Spleen (tissue), 7 donors: ENCODE data around the gene AQP12B.

Experiments
- POLR2A ChIP-seq, 3 donors: fragments of 450-650 bp; IDR thresholded peaks; one replicate each; pipeline ENCODE4 v1.5.1; 2017; ENCODE audit warnings: antibody characterized with exemption in 3 of 3, mild to moderate bottlenecking in 1 of 3
- POLR2AphosphoS5 ChIP-seq, 3 donors: sonication (generic); formaldehyde crosslinking; IDR thresholded peaks; one replicate each; pipeline ENCODE4 v1.5.1; 2017; ENCODE audit warnings: antibody characterized with exemption in 3 of 3
- TF ChIP-seq, protein P1 (sequence below), 11 experiments: fragments of 200-600 bp in 7 of 11; fragments of 450-650 bp in 4 of 11; sonication (generic) in 4 of 11; IDR thresholded peaks in 8 of 11; conservative IDR thresholded peaks in 3 of 11; 1 replicate in 7 of 11; 2 replicates in 4 of 11; pipeline versions ENCODE4 v1.4.0 to v1.8.0; 2016 to 2021; ENCODE audit warnings: antibody characterized with exemption in 11 of 11, inconsistent platforms in 4 of 11, mild to moderate bottlenecking in 1 of 11
- donor health status: DM: no; HTN: no; CAD: no; lungs with moderate emphysema.
- donor health status: DM: no; HTN: no; CAD: no.
- donor health status: DM: no; HTN: no; CAD: no.

DNA sequence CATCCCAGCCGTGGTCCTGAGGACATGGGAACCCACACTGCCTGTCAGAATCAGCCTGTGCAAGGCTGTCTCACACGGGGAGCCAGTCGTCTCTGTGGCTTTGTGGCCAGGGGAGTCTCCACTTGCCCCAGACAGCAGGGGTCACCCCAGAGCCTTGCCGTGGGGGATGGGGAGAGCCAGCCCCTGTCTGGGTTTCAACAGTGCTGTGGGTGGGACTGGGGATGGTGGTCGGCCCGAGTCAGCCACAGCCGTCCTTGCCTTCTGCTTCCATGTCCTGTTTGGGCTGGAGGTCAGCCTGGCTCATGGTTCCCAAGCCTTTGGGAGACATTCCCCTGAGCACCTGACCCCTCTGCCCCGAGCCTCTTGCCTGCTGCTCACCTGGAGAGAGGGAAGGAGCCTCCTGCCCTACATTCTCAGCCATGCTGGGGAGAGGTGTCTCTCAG is 37.8 kb downstream of the AQP12B start:
- TF ChIP-seq POLR2A (IDR thresholded peaks at IDR 0.05) (no peak), POLR2AphosphoS5 (IDR thresholded peaks at IDR 0.05) (no peak)
- TF ChIP-seq, protein P1, sequence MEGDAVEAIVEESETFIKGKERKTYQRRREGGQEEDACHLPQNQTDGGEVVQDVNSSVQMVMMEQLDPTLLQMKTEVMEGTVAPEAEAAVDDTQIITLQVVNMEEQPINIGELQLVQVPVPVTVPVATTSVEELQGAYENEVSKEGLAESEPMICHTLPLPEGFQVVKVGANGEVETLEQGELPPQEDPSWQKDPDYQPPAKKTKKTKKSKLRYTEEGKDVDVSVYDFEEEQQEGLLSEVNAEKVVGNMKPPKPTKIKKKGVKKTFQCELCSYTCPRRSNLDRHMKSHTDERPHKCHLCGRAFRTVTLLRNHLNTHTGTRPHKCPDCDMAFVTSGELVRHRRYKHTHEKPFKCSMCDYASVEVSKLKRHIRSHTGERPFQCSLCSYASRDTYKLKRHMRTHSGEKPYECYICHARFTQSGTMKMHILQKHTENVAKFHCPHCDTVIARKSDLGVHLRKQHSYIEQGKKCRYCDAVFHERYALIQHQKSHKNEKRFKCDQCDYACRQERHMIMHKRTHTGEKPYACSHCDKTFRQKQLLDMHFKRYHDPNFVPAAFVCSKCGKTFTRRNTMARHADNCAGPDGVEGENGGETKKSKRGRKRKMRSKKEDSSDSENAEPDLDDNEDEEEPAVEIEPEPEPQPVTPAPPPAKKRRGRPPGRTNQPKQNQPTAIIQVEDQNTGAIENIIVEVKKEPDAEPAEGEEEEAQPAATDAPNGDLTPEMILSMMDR (IDR thresholded peaks at IDR 0.05 in 8 of 11, conservative IDR thresholded peaks at IDR 0.05 in 3 of 11): no peak
